Common myeloid progenitor, CD34-positive (primary cell): ENCODE data around the gene SORBS1.

Experiments
- CTCF ChIA-PET: fragments of 350-600 bp; sonication (Branson Sonifier 250); formaldehyde crosslinking; loops from one replicate; lab custom pipeline; 2021; ENCODE audit warnings: antibody characterized with exemption; lab: Charles Lee
- POLR2A ChIA-PET: fragments of 350-600 bp; sonication (Branson Sonifier 250); formaldehyde crosslinking; loops from one replicate; lab custom pipeline; 2021; ENCODE audit warnings: antibody characterized with exemption; lab: Charles Lee
- DNase-seq, 3 donors: peaks; one replicate each; pipeline versions ENCODE4 v3.0.0 to v3.0.0-alpha.2; 2013
- H3K27ac ChIP-seq, 2 experiments: 1 replicate in 1 of 2; 2 replicates in 1 of 2; pipeline ENCODE4 v1.7.0; 2013; ENCODE audit warnings: inconsistent platforms in 2 of 2, low read length in 2 of 2, mild to moderate bottlenecking in 2 of 2, low read depth in 1 of 2, moderate library complexity in 1 of 2; ENCODE audit not compliant: severe bottlenecking in 2 of 2, insufficient read depth in 1 of 2, poor library complexity in 1 of 2
- H3K27me3 ChIP-seq, 5 experiments: replicated peaks in 2 of 5; 1 replicate in 3 of 5; 2 replicates in 2 of 5; pipeline versions ENCODE4 v1.6.1 to v1.7.0; 2013; ENCODE audit warnings: low read length in 4 of 5, mild to moderate bottlenecking in 2 of 5, moderate library complexity in 2 of 5, inconsistent platforms in 1 of 5; ENCODE audit not compliant: insufficient read depth in 5 of 5, control insufficient read depth in 4 of 5
- H3K36me3 ChIP-seq, 4 experiments: 1 replicate in 2 of 4; 2 replicates in 2 of 4; pipeline versions ENCODE4 v1.6.1 to v1.7.0; 2013; ENCODE audit warnings: low read length in 3 of 4, control low read depth in 1 of 4, mild to moderate bottlenecking in 1 of 4; ENCODE audit not compliant: control insufficient read depth in 4 of 4, insufficient read depth in 4 of 4
- H3K4me1 ChIP-seq, 4 experiments: 1 replicate in 3 of 4; 2 replicates in 1 of 4; pipeline versions ENCODE4 v1.6.1 to v1.7.1; 2013; ENCODE audit warnings: low read length in 3 of 4, mild to moderate bottlenecking in 3 of 4, control low read depth in 1 of 4, inconsistent platforms in 1 of 4, moderate library complexity in 1 of 4; ENCODE audit not compliant: control insufficient read depth in 4 of 4, insufficient read depth in 4 of 4; ENCODE audit errors: control extremely low read depth in 1 of 4
- H3K4me3 ChIP-seq, 7 experiments: 1 replicate in 4 of 7; 2 replicates in 3 of 7; pipeline versions ENCODE4 v1.5.1 to v1.7.0; 2013; ENCODE audit warnings: mild to moderate bottlenecking in 7 of 7, low read length in 6 of 7, moderate library complexity in 6 of 7, inconsistent platforms in 2 of 7, low read depth in 2 of 7, control low read depth in 1 of 7; ENCODE audit not compliant: insufficient read depth in 4 of 7, control insufficient read depth in 1 of 7; ENCODE audit errors: extremely low read depth in 1 of 7
- H3K9me3 ChIP-seq, 5 experiments: 1 replicate in 4 of 5; 2 replicates in 1 of 5; pipeline versions ENCODE4 v1.6.1 to v1.7.1; 2013; ENCODE audit warnings: low read length in 4 of 5, mild to moderate bottlenecking in 2 of 5, inconsistent platforms in 1 of 5, low read depth in 1 of 5, moderate library complexity in 1 of 5; ENCODE audit not compliant: control insufficient read depth in 4 of 5, insufficient read depth in 2 of 5; ENCODE audit errors: control extremely low read depth in 1 of 5
- whole genome bisulfite sequencing: methylation state at CpG from one replicate; pipeline ENCODE4 v1.1.5; 2013; ENCODE audit not compliant: insufficient coverage; 5-methylcytosine and 5-hydroxymethylcytosine counted together

Gene SORBS1

DNA sequence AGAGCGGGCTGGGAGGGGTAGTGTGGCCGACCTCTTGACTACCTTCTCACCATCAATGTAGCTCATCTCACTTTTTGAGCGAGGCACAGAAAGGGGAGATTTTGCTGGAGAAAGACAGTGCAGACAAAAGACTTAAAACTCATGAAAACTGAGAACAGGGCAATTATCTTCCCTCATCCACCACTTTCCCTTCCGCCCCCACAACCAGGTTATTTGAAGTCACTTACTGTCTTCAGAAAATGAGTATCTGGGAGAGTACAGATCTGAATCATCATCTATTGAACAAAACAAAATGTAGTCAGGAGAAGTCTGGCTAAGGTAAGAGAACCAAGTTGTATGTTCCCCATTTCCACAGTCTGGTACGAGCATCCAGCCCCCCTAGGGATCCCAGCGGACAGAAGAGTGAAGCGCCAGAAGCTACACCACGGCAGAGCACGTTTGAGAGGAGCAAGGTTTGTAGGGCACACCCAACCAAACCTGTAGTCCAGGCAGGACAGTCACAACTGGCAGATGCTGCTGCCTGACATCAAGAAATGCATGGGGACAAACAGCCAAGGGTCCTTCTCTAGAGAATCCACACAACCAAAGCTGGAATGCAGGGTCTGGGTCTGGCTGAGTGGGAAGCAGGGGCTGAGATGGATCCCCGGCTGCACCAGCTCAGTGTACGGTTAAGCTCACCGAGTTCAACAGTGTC lies 177.0 kb downstream of the SORBS1 start:
- Histone ChIP-seq H3K27me3 (no peaks in the 10 kb centered on the region), H3K27ac (no peak overlapping the region), H3K4me3 (no peak overlapping the region), H3K4me1 (peaks cover 0 to 4% (median 2%) of the 10 kb centered on the region in 4 experiments), H3K9me3 (no peaks in the 10 kb centered on the region), H3K36me3 (no peaks in the 10 kb centered on the region)
- no peak for DNase-seq
- CTCF ChIA-PET, result interaction anchor here (0.8 to 4.4 kb wide), 3 partner anchors 9 to 141 kb away, joined by 3 to 26 read pairs (median 3); no protein-coding TSS in a partner anchor
- WGBS, result 100% methylated on average over 10 of the region's 12 CpGs
- POLR2A ChIA-PET, result no interaction called here

DNA sequence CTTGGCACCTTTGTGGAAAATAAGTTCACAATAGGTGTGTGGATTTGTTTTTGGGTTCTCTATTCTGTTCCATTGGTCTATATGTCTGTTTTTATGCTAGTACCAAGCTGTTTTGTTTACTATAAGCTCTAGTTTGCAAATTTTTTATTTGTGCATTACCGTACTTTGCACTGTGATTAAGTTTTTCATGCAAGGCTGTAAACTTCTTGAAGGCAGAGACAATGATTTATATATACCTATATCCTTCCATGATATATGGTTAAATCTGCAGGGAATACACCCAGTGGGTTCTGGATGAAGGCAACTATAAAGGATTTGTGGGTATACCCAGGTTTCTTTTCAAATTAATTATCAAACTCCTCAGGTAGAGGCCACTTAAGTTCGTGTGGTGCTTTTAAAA lies 178.6 kb downstream of the SORBS1 start:
- CTCF ChIA-PET, result interaction anchor here (4.4 kb wide), 1 partner anchor 8 kb away, joined by 26 read pairs; no protein-coding TSS in a partner anchor
- WGBS, result 100% methylated on average over 1 of the region's 2 CpGs

DNA sequence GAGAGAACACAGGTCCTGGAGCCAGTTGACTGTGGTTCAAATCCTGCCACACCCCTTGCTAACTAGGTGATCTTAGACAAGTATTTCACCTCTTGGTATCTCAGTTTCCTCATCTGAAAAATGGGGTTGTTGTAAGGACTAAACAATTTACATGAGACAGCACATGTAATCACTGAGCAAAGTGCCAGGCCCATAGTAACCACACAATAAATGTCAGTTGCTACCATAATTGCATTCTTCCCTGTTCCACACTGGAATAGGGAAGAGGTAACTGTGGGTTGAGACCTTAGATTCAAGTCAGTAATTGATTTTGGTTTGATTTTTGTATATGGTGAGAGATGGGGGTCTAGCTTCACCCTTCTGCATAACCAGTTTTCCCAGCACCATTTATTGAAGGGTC lies 179.0 kb downstream of the SORBS1 start:
- no peaks in the 10 kb centered on the region for H3K4me1 ChIP-seq
- POLR2A ChIA-PET, result no interaction called here
- DNase-seq, result no peak
- H3K27ac ChIP-seq, result no peak overlapping the region
- no peak overlapping the region for H3K4me3 ChIP-seq
- CTCF ChIA-PET, result interaction anchor here (1.1 to 4.4 kb wide), 2 partner anchors 7 to 18 kb away, joined by 4 to 26 read pairs; no protein-coding TSS in a partner anchor
- no peaks in the 10 kb centered on the region for H3K36me3 ChIP-seq
- no peaks in the 10 kb centered on the region for H3K27me3 ChIP-seq
- H3K9me3 ChIP-seq, result no peaks in the 10 kb centered on the region

More for the DNA sequence above, 178.6 kb downstream of the SORBS1 start:
- Histone ChIP-seq H3K36me3 (no peaks in the 10 kb centered on the region), H3K4me1 (peaks cover 0 to 2% (median 0%) of the 10 kb centered on the region in 4 experiments), H3K4me3 (no peak overlapping the region), H3K9me3 (no peaks in the 10 kb centered on the region), H3K27me3 (no peaks in the 10 kb centered on the region), H3K27ac (no peak overlapping the region)
- POLR2A ChIA-PET, result no interaction called here
- DNase-seq, result no peak

DNA sequence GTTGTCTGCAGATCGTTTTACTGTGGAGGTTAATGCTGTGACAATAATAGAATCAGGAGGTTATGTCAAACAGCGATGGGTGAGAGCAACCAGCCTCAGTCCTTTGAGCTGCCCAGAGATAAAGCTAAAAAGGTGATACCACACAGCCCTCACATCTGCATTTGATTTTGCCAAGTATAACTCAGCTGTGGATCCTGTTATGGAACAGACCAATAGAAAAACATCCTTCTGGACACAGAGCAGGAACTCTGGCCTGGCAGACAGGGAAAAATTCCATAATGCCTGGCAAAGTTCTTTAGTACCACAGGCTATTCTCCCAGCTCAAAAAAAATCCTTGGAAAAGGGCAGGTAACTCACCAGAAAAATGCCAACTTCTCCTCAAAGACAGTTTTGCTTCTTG lies 183.2 kb downstream of the SORBS1 start:
- H3K9me3 ChIP-seq, result no peaks in the 10 kb centered on the region
- WGBS, result 100% methylated on average over 2 of the region's 2 CpGs
- no peaks in the 10 kb centered on the region for H3K4me1 ChIP-seq
- no peak for DNase-seq
- no peak overlapping the region for H3K27ac ChIP-seq
- no peak overlapping the region for H3K4me3 ChIP-seq
- no peaks in the 10 kb centered on the region for H3K36me3 ChIP-seq
- POLR2A ChIA-PET, result no interaction called here
- H3K27me3 ChIP-seq, result no peaks in the 10 kb centered on the region
- CTCF ChIA-PET, result interaction anchor here (1.1 to 9.7 kb wide), 7 partner anchors 8 to 488 kb away, joined by 3 to 123 read pairs (median 6); no protein-coding TSS in a partner anchor

DNA sequence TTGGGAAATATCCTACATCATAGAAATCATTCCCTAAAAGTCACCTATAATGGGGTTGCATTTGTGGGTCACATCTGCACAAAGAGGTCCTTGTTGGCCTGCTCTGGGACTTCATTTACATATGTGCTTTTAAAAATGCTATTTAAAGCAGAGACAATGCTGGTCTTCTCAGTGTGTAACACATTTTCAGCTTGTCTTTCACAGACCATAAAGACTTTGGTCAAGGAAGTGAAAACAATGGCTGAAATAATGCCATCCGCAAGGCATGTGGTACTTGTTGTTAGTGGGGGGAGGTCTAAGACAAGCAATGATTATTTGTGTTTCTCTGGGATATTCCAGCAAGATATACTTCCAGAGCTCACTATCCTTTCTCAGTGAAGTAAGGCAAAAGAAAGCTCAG lies 185.8 kb downstream of the SORBS1 start:
- POLR2A ChIA-PET, result no interaction called here
- Histone ChIP-seq H3K4me1 (no peaks in the 10 kb centered on the region), H3K36me3 (no peaks in the 10 kb centered on the region), H3K4me3 (no peak overlapping the region), H3K27ac (no peak overlapping the region), H3K9me3 (no peaks in the 10 kb centered on the region), H3K27me3 (peaks cover 0 to 2% (median 0%) of the 10 kb centered on the region in 5 experiments)
- DNase-seq, result no peak
- no CpG with 5 or more reads among the region's 1 CpG for WGBS
- CTCF ChIA-PET, result interaction anchor here (0.7 to 9.7 kb wide), 32 partner anchors 9 to 468 kb away, joined by 3 to 123 read pairs (median 5); no protein-coding TSS in a partner anchor

DNA sequence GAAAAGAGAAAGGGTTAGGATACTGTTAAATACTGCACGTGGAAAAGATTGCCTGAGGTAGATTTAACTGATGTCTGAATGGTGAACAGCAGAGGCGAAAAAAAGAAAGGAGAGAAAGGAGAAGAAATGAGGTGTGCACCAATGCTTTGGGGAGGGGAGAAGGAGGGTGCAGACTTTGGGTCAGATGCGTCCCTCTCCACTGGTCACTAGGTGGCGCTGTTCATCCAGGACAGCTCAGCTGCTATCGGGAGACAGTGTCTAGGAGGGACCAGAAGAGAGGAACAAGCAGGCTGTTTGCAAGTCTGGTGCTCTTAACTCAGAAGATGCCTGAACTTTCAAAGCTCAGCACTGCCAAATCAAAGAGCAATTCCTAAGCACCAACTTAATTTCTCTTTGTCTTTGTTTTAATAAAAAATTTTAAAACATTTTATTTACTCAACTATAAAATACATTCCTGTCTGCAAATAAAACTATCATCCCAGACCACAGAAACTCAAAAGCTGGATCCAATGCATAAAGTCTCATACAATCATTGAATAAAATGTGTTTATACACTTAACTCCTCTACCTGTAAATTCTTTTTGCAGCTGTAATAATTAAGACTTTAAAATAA lies 186.5 kb downstream of the SORBS1 start:
- Histone ChIP-seq H3K27ac (no peak overlapping the region), H3K4me3 (no peak overlapping the region), H3K27me3 (peaks cover 0 to 4% (median 0%) of the 10 kb centered on the region in 5 experiments), H3K4me1 (no peaks in the 10 kb centered on the region), H3K36me3 (no peaks in the 10 kb centered on the region), H3K9me3 (no peaks in the 10 kb centered on the region)
- WGBS, result 31% methylated on average over 4 of the region's 5 CpGs
- POLR2A ChIA-PET, result interaction anchor here (1.0 kb wide), 1 partner anchor 229 kb away, joined by 3 read pairs; no protein-coding TSS in a partner anchor
- CTCF ChIA-PET, result interaction anchor here (0.6 to 9.7 kb wide), 45 partner anchors 9 to 753 kb away, joined by 3 to 123 read pairs (median 4); no protein-coding TSS in a partner anchor
- DNase-seq, result peak; percentile 81 to 90 (median 89)

DNA sequence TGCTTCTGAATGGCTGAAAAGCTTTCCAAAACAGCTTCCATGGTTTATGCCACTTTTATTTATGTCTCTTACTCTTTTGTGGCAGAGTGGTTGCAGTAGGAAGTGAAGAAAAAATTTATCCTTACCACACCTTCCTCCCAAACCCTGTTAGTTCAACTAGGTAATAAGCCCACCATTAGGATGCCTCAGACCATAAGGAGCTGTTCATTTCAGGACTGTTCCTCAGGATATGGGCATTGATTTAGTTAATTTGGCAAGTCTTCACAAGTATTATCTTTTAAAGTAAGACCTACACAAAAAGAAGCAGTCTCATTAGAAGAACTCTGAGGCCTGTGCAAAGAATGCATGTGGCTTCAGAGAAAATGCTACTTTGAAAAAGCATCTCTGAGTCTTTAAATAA lies 187.5 kb downstream of the SORBS1 start:
- no peak for DNase-seq
- Histone ChIP-seq H3K36me3 (no peaks in the 10 kb centered on the region), H3K4me1 (no peaks in the 10 kb centered on the region), H3K4me3 (no peak overlapping the region), H3K27me3 (peaks cover 0 to 4% (median 0%) of the 10 kb centered on the region in 5 experiments), H3K9me3 (no peaks in the 10 kb centered on the region), H3K27ac (no peak overlapping the region)
- ChIA-PET CTCF (interaction anchor here (0.6 to 9.7 kb wide), 29 partner anchors 9 to 752 kb away, joined by 3 to 123 read pairs (median 4); no protein-coding TSS in a partner anchor), POLR2A (interaction anchor here (0.6 kb wide), 1 partner anchor 134 kb away, joined by 3 read pairs; no protein-coding TSS in a partner anchor)
